GM18951 (cell line): ENCODE results near the gene SLC7A5.
"Not testable (repeated sequence)": the region's sequence is repeated elsewhere in the genome, so short reads cannot be mapped to it uniquely, and the experiment has no call there.

Source experiments
- POLR2A ChIP-seq: IDR thresholded peaks from 4 replicates; pipeline ENCODE4 v1.6.1; 2011; ENCODE audit warnings: mild to moderate bottlenecking; ENCODE audit not compliant: insufficient read length, insufficient read depth; ENCODE audit errors: extremely low read depth
- in situ Hi-C: fragments of 300-500 bp; cut with MboI; formaldehyde crosslinking; loops from one replicate; pipeline ENCODE4 v1.12.0; 2022; ENCODE audit warnings: low sequenced_read_pairs, mixed read lengths, inconsistent platforms; ENCODE audit not compliant: unreplicated experiment

Gene SLC7A5

GRCh38 chr16:87874639-87875427 is 5.5 kb upstream of the SLC7A5 start:
- TF ChIP-seq POLR2A: no peak
- in situ Hi-C loops: loop anchor here (10.0 kb wide), 1 partner anchor 100 kb away; no protein-coding TSS in a partner anchor

GRCh38 chr16:87870418-87871291 is 1.3 kb upstream of the SLC7A5 start:
- in situ Hi-C loops: loop anchor here (10.0 kb wide), 1 partner anchor 96 kb away; no protein-coding TSS in a partner anchor

GRCh38 chr16:87869879-87870417 is 641 bp upstream of the SLC7A5 start:
- in situ Hi-C loops: loop anchor here (10.0 kb wide), 1 partner anchor 95 kb away; no protein-coding TSS in a partner anchor

GRCh38 chr16:87868254-87869029 is 865 bp downstream of the SLC7A5 start:
- in situ Hi-C loops: not testable (repeated sequence)

GRCh38 chr16:87865902-87866555 is 3.3 kb downstream of the SLC7A5 start:
- in situ Hi-C loops: not testable (repeated sequence)

- in situ Hi-C loops: no loop called here
- no peak for TF ChIP-seq POLR2A
Observed at GRCh38 chr16:87864331-87864989, 4.8 kb downstream of the SLC7A5 start.

- in situ Hi-C loops: not testable (repeated sequence)
Observed at GRCh38 chr16:87863327-87863635, 6.0 kb downstream of the SLC7A5 start.

- in situ Hi-C loops: not testable (repeated sequence)
Observed at GRCh38 chr16:87862597-87863326, 6.5 kb downstream of the SLC7A5 start.

- in situ Hi-C loops: not testable (repeated sequence)
Observed at GRCh38 chr16:87861300-87862099, 7.8 kb downstream of the SLC7A5 start.

- TF ChIP-seq POLR2A: no peak
- in situ Hi-C loops: no loop called here
Observed at GRCh38 chr16:87860553-87861299, 8.6 kb downstream of the SLC7A5 start.

GRCh38 chr16:87858151-87858993 is 10.9 kb downstream of the SLC7A5 start:
- in situ Hi-C loops: not testable (repeated sequence)
